Measurements from ENCODE around the gene TPRN.

DNA sequence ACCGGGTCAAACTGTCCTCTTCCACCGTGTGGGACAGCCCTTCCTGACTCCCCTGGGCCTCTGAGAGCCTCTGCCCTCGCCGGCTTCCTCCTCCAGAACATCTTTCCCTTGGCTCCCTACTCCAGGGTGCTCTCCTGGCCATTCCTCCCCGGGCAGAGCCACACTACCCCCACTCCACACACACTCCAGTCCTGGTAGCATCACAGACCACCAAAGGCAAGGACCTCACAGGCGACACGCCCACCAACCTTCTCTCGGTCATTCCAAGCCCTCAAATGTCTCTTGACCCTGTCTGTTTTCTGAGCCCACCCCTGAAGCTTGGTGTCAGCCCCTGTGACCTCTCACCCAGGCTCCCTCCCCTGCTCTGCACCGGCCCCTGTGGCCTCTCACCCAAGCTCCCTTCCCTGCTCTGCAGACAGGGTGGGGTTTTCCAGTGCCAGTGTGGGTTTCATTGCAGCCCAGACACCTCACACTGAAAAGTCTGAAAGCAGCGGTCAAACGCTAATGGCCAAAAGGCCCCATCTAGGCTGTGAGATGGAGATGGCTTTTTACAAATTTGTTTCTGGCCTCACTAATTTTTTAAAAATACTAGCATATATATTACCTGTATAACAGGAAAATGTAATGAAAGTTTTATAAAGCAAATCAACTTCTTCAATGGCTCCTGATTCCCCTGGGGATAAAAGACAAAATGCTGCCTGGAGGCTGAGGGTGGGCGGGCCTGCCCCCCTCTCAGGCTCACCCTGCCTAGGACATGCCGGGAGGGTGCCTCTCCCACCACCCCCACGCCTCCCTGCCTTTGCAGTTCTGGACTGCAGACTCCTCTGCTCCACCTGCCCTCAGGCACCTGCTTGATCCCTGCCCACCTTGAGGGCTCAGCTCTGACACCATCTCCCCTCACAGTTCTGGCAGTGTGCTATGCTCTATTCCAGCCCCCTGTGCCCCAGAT, 41.2 kb downstream of the TPRN start:
- TF ChIP-seq, protein P1, sequence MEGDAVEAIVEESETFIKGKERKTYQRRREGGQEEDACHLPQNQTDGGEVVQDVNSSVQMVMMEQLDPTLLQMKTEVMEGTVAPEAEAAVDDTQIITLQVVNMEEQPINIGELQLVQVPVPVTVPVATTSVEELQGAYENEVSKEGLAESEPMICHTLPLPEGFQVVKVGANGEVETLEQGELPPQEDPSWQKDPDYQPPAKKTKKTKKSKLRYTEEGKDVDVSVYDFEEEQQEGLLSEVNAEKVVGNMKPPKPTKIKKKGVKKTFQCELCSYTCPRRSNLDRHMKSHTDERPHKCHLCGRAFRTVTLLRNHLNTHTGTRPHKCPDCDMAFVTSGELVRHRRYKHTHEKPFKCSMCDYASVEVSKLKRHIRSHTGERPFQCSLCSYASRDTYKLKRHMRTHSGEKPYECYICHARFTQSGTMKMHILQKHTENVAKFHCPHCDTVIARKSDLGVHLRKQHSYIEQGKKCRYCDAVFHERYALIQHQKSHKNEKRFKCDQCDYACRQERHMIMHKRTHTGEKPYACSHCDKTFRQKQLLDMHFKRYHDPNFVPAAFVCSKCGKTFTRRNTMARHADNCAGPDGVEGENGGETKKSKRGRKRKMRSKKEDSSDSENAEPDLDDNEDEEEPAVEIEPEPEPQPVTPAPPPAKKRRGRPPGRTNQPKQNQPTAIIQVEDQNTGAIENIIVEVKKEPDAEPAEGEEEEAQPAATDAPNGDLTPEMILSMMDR (IDR thresholded peaks at IDR 0.05 in 4 of 5, conservative IDR thresholded peaks at IDR 0.05 in 1 of 5), result no peak
- TF ChIP-seq POLR2A (IDR thresholded peaks at IDR 0.05), result no peak
